ENCODE measurements around the gene CYP2A7.
"Not testable (repeated sequence)": the region's sequence is repeated elsewhere in the genome, so short reads cannot be mapped to it uniquely, and the experiment has no call there.

CYP2A7 gene

DNA sequence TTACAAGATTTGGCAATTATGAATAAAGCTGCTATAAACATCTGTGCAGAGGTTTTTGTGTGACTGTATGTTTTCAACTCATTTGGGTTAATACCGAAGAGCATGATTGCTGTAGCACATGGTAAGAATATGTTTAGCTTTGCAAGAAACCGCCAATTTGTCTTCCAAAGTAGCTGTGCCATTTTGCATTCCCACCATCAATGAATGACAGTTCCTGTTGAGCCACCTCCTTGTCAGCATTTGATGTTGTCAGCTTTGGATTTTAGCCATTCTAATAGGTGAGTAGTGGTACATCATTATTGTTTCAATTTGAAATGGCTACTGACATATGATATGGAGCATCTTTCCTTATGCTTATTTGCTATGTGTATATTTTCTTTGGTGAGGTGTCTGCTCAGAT is 8.2 kb downstream of the CYP2A7 start:
- not testable (repeated sequence) for H3K4me3 ChIP-seq (ENCODE audit: low read length in 2 of 2); H3K27me3 ChIP-seq (ENCODE audit: control insufficient read depth in 2 of 2, insufficient read depth in 2 of 2, low read length in 2 of 2); H3K9ac ChIP-seq (ENCODE audit: low read depth in 1 of 2, low read length in 2 of 2); H3K9me3 ChIP-seq (ENCODE audit: control insufficient read depth in 2 of 2, low read length in 2 of 2); H3K4me1 ChIP-seq (ENCODE audit: control insufficient read depth in 2 of 2, insufficient read depth in 2 of 2, low read length in 2 of 2); H3K36me3 ChIP-seq (ENCODE audit: control insufficient read depth in 2 of 2, insufficient read depth in 2 of 2, low read length in 2 of 2); H3K27ac ChIP-seq (ENCODE audit: low read depth in 2 of 2, low read length in 2 of 2)

DNA sequence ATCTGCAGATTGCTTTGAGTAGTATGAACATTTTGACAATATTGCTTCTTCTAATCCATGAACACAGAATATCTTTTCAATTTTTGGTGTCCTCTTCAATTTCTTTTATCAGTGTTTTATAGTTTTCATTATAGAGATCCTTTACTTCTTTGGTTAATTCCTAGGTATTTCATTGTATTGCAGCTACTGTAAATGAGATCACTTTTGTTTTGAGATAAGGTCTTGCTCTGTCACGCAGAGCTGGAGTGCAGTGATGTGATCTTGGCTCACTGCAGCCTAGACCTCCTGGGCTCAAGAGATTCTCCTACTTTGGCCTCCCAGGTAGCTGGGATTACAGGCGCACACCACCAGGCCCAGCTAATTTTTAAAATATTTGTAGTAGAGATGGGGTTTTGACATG is 9.8 kb downstream of the CYP2A7 start:
- Histone ChIP-seq H3K9me3 (ENCODE audit: control insufficient read depth in 2 of 2, low read length in 2 of 2) (no peaks in the 10 kb centered on the region), H3K36me3 (ENCODE audit: control insufficient read depth in 2 of 2, insufficient read depth in 2 of 2, low read length in 2 of 2) (no peaks in the 10 kb centered on the region), H3K27ac (ENCODE audit: low read depth in 2 of 2, low read length in 2 of 2) (no peak overlapping the region), H3K4me1 (ENCODE audit: control insufficient read depth in 2 of 2, insufficient read depth in 2 of 2, low read length in 2 of 2) (no peaks in the 10 kb centered on the region), H3K9ac (ENCODE audit: low read depth in 1 of 2, low read length in 2 of 2) (no peak overlapping the region), H3K27me3 (ENCODE audit: control insufficient read depth in 2 of 2, insufficient read depth in 2 of 2, low read length in 2 of 2) (no peaks in the 10 kb centered on the region), H3K4me3 (ENCODE audit: low read length in 2 of 2) (no peak overlapping the region)

DNA sequence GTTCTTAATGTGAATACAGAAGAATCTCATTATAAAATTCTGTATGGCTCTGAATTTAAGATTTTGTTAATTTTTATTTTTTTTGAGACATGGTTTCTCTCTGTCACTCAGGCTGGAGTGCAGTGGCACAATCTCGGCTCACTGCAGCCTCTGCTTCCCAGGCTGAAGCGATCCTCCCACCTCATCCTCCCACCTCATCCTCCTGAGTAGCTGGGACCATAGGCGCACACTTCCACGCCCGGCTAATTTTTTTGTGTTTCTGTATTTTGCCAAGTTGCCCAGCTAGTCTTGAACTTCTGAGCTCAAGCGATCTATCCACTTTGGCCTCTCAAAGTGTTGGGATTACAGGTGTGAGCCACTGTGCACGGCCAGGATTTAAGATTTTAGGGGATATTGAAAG is 14.3 kb downstream of the CYP2A7 start:
- no peaks in the 10 kb centered on the region for H3K4me1 ChIP-seq (ENCODE audit: control insufficient read depth in 2 of 2, insufficient read depth in 2 of 2, low read length in 2 of 2)
- H3K9ac ChIP-seq (ENCODE audit: low read depth in 1 of 2, low read length in 2 of 2) = no peak overlapping the region
- H3K4me3 ChIP-seq (ENCODE audit: low read length in 2 of 2) = no peak overlapping the region
- H3K27me3 ChIP-seq (ENCODE audit: control insufficient read depth in 2 of 2, insufficient read depth in 2 of 2, low read length in 2 of 2) = no peaks in the 10 kb centered on the region
- H3K27ac ChIP-seq (ENCODE audit: low read depth in 2 of 2, low read length in 2 of 2) = no peak overlapping the region
- H3K36me3 ChIP-seq (ENCODE audit: control insufficient read depth in 2 of 2, insufficient read depth in 2 of 2, low read length in 2 of 2) = no peaks in the 10 kb centered on the region
- no peaks in the 10 kb centered on the region for H3K9me3 ChIP-seq (ENCODE audit: control insufficient read depth in 2 of 2, low read length in 2 of 2)

DNA sequence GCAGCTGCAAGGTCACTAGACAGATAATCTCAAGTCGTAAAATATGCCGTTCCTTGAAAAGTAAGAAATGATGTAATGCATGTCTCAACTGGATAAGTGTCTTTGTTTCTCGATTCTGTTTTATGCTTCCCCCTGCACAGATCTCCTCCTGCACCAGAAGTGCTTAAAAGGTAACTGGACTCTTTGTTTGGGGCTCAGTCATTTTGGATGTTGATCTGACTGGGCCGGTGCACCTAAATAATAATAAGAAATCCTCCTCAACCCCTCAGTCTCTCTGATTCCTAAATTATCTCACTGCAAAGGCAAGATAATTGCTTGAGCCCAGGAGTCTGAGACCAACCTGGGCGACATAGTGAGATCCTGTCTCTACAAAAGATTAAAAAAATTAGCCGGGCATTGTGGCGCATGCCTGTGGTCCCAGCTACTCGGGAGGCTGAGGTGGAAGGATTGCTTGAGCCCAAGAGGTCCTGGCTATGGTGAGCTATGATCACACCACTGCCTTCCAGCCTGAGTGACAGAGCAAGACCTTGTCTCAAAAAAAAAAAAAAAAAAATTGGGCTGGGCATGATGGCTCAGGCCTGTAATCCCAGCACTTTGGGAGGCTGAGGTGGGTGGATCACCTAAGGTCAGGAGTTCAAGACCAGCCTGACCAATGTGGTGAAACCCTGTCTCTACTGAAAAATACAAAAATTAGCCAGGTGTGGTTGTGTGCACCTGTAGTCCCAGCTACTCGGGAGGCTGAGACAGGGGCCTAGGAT is 17.1 kb downstream of the CYP2A7 start:
- not testable (repeated sequence) for H3K27me3 ChIP-seq (ENCODE audit: control insufficient read depth in 2 of 2, insufficient read depth in 2 of 2, low read length in 2 of 2); H3K27ac ChIP-seq (ENCODE audit: low read depth in 2 of 2, low read length in 2 of 2); H3K4me3 ChIP-seq (ENCODE audit: low read length in 2 of 2); H3K4me1 ChIP-seq (ENCODE audit: control insufficient read depth in 2 of 2, insufficient read depth in 2 of 2, low read length in 2 of 2); H3K36me3 ChIP-seq (ENCODE audit: control insufficient read depth in 2 of 2, insufficient read depth in 2 of 2, low read length in 2 of 2); H3K9me3 ChIP-seq (ENCODE audit: control insufficient read depth in 2 of 2, low read length in 2 of 2); H3K9ac ChIP-seq (ENCODE audit: low read depth in 1 of 2, low read length in 2 of 2)

DNA sequence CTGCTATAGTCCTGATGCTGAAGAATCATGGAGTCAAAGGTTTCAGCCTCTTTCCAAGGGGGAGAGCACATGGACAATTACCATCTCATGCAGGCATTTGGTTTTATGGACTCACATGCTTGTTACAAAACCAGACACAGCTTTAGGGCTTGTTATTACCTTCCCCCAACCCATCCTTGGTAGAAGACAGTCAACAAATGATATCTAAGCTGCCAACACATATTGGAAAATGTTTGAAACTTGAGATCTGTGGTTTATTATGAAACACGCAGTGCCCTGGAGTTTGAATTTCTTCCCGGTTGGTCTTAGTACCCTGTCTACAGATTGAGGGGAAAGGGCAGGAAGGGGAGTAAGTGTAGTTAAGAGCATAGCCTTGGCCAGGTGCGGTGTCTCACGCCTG is 19.2 kb downstream of the CYP2A7 start:
- no peaks in the 10 kb centered on the region for H3K9me3 ChIP-seq (ENCODE audit: control insufficient read depth in 2 of 2, low read length in 2 of 2)
- no peaks in the 10 kb centered on the region for H3K27me3 ChIP-seq (ENCODE audit: control insufficient read depth in 2 of 2, insufficient read depth in 2 of 2, low read length in 2 of 2)
- H3K9ac ChIP-seq (ENCODE audit: low read depth in 1 of 2, low read length in 2 of 2) = no peak overlapping the region
- H3K27ac ChIP-seq (ENCODE audit: low read depth in 2 of 2, low read length in 2 of 2) = no peak overlapping the region
- H3K4me1 ChIP-seq (ENCODE audit: control insufficient read depth in 2 of 2, insufficient read depth in 2 of 2, low read length in 2 of 2) = no peaks in the 10 kb centered on the region
- no peaks in the 10 kb centered on the region for H3K36me3 ChIP-seq (ENCODE audit: control insufficient read depth in 2 of 2, insufficient read depth in 2 of 2, low read length in 2 of 2)
- no peak overlapping the region for H3K4me3 ChIP-seq (ENCODE audit: low read length in 2 of 2)

DNA sequence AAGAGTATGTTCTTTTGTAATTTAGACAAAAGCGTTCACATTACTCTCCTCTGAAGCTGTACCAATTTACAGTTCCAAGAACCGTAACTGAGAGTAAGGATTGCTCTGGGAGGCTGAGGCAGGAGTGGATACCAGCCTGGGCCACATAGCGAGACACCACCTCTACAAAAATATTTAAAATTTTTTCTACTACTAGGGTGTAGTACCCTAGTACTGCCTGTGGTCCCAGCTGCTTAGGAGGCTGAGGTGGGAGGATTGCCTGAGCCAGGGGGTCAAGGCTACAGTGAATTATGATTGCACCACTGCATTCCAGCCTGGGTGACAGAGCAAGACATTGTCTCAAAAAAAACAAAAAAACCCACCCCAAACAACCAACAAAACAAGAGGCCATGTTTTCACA is 19.7 kb downstream of the CYP2A7 start:
- Histone ChIP-seq H3K9ac (ENCODE audit: low read depth in 1 of 2, low read length in 2 of 2) (no peak overlapping the region), H3K4me3 (ENCODE audit: low read length in 2 of 2) (no peak overlapping the region), H3K27me3 (ENCODE audit: control insufficient read depth in 2 of 2, insufficient read depth in 2 of 2, low read length in 2 of 2) (no peaks in the 10 kb centered on the region), H3K27ac (ENCODE audit: low read depth in 2 of 2, low read length in 2 of 2) (no peak overlapping the region), H3K36me3 (ENCODE audit: control insufficient read depth in 2 of 2, insufficient read depth in 2 of 2, low read length in 2 of 2) (no peaks in the 10 kb centered on the region), H3K4me1 (ENCODE audit: control insufficient read depth in 2 of 2, insufficient read depth in 2 of 2, low read length in 2 of 2) (no peaks in the 10 kb centered on the region), H3K9me3 (ENCODE audit: control insufficient read depth in 2 of 2, low read length in 2 of 2) (no peaks in the 10 kb centered on the region)

DNA sequence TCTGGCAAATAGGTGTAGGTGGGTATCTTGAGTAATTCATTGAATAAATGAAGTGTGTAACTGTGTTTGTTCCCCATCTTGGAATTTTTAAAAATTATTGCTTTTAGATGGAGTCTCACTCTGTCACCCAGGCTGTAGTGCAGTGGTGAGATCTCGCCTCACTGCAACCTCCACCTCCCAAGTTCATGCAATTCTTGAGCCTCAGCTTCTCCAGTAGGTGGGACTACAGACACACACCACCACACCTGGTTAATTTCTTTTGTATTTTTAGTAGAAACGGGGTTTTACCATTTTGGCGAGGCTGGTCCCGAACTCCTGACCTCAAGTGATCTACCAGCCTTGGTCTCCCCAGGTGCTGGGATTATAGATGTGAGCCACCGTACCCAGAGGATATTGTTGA is 23.9 kb downstream of the CYP2A7 start:
- no peaks in the 10 kb centered on the region for H3K4me1 ChIP-seq (ENCODE audit: control insufficient read depth in 2 of 2, insufficient read depth in 2 of 2, low read length in 2 of 2)
- H3K9me3 ChIP-seq (ENCODE audit: control insufficient read depth in 2 of 2, low read length in 2 of 2) = no peaks in the 10 kb centered on the region
- H3K27me3 ChIP-seq (ENCODE audit: control insufficient read depth in 2 of 2, insufficient read depth in 2 of 2, low read length in 2 of 2) = no peaks in the 10 kb centered on the region
- H3K9ac ChIP-seq (ENCODE audit: low read depth in 1 of 2, low read length in 2 of 2) = no peak overlapping the region
- no peak overlapping the region for H3K4me3 ChIP-seq (ENCODE audit: low read length in 2 of 2)
- H3K36me3 ChIP-seq (ENCODE audit: control insufficient read depth in 2 of 2, insufficient read depth in 2 of 2, low read length in 2 of 2) = no peaks in the 10 kb centered on the region
- H3K27ac ChIP-seq (ENCODE audit: low read depth in 2 of 2, low read length in 2 of 2) = no peak overlapping the region

DNA sequence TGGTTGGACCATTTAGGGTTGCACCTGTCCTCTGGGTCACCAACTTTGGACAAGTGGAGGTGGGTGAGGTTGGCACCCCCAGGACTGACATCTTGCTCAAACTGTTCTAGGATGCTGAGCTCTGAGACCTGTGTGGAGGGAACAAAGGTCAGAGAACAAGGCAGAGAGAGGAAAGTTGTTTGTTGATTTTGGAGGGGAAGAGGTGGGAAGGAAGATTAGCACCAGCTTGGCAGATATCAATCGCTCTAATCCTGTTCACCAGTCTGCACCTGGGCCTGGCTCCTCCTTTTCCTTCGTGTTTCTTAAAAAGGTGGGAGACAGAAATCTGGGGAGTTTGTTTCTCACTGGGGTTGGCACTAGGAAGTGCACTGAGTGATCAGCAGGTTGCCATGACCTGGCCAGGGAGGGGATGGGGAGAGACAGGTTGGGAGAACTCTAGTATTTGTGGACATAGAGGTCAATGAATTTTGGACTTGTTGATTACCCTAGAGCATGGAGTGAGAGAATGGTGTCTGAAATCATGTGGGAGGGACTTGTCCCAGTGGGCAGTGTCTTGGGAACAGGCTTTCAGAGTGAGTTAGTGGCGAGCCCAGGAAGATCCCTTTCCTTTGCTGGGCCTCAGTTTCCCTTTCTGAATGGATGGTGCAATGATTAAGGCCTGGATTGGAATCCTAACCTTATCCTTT is 29.4 kb downstream of the CYP2A7 start:
- not testable (repeated sequence) for H3K4me3 ChIP-seq (ENCODE audit: low read length in 2 of 2); H3K27me3 ChIP-seq (ENCODE audit: control insufficient read depth in 2 of 2, insufficient read depth in 2 of 2, low read length in 2 of 2); H3K4me1 ChIP-seq (ENCODE audit: control insufficient read depth in 2 of 2, insufficient read depth in 2 of 2, low read length in 2 of 2)

DNA sequence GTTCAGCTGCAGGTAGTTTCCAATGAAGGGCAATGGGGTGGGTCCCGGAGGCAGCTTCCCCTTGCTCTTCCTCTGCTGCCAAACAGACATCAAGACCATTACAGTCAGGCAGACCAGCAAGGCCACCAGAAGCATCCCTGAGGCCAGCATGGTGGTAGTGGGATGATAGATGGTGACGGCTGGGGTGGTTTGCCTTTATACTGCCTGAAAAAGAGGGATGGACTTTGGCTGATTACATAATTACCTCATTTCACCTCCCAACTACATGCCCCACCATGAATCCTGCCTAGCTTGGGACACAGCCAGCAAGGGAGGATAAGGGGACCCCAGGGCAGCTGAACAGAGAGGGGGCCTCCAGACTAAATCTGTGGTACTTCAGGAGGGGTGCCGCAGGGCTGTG is 31.8 kb downstream of the CYP2A7 start, which contains the start of gene CYP2A6:
Gene CYP2A6, minus strand, starts transcription at position 171 of the 400 bp plus-strand sequence. Its CDS starts 21 bp downstream, at position 150.
- H3K4me3 ChIP-seq (ENCODE audit: low read length in 2 of 2); H3K9me3 ChIP-seq (ENCODE audit: control insufficient read depth in 2 of 2, low read length in 2 of 2); H3K27me3 ChIP-seq (ENCODE audit: control insufficient read depth in 2 of 2, insufficient read depth in 2 of 2, low read length in 2 of 2); H3K9ac ChIP-seq (ENCODE audit: low read depth in 1 of 2, low read length in 2 of 2); H3K36me3 ChIP-seq (ENCODE audit: control insufficient read depth in 2 of 2, insufficient read depth in 2 of 2, low read length in 2 of 2); H3K27ac ChIP-seq (ENCODE audit: low read depth in 2 of 2, low read length in 2 of 2); H3K4me1 ChIP-seq (ENCODE audit: control insufficient read depth in 2 of 2, insufficient read depth in 2 of 2, low read length in 2 of 2): not testable (repeated sequence)

More for the DNA sequence above, 29.4 kb downstream of the CYP2A7 start:
- not testable (repeated sequence) for H3K9ac ChIP-seq (ENCODE audit: low read depth in 1 of 2, low read length in 2 of 2); H3K27ac ChIP-seq (ENCODE audit: low read depth in 2 of 2, low read length in 2 of 2); H3K9me3 ChIP-seq (ENCODE audit: control insufficient read depth in 2 of 2, low read length in 2 of 2); H3K36me3 ChIP-seq (ENCODE audit: control insufficient read depth in 2 of 2, insufficient read depth in 2 of 2, low read length in 2 of 2)

DNA sequence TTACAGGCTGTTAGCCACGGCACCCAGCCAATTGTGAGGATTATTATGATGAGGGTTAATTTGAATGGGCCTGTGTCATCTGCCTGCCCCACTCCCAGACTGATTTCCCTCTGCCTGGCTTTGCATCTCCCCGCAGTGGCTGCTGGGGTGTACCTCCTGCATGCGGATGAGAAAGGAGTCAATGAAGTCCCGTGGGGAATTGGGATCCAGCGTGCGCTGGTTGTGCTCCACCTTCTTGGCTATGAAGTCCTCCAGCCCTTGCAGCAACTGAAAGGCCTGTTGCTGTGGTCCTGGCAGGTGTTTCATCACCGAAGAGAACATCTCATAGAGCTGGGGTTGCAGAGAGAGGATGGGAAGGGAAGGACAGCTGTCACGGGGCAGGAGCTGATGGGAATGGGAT is 35.3 kb downstream of the CYP2A7 start:
- not testable (repeated sequence) for H3K4me1 ChIP-seq (ENCODE audit: control insufficient read depth in 2 of 2, insufficient read depth in 2 of 2, low read length in 2 of 2); H3K9ac ChIP-seq (ENCODE audit: low read depth in 1 of 2, low read length in 2 of 2); H3K27ac ChIP-seq (ENCODE audit: low read depth in 2 of 2, low read length in 2 of 2); H3K36me3 ChIP-seq (ENCODE audit: control insufficient read depth in 2 of 2, insufficient read depth in 2 of 2, low read length in 2 of 2); H3K4me3 ChIP-seq (ENCODE audit: low read length in 2 of 2); H3K27me3 ChIP-seq (ENCODE audit: control insufficient read depth in 2 of 2, insufficient read depth in 2 of 2, low read length in 2 of 2); H3K9me3 ChIP-seq (ENCODE audit: control insufficient read depth in 2 of 2, low read length in 2 of 2)
